GM21619 (cell line): ENCODE results near the gene SCAF8.

Source experiments
- ATAC-seq: cut with Tn5 transposase; IDR thresholded peaks from one replicate; pipeline ENCODE4 v1.9.1; 2021; ENCODE audit not compliant: unreplicated experiment

Gene SCAF8

DNA sequence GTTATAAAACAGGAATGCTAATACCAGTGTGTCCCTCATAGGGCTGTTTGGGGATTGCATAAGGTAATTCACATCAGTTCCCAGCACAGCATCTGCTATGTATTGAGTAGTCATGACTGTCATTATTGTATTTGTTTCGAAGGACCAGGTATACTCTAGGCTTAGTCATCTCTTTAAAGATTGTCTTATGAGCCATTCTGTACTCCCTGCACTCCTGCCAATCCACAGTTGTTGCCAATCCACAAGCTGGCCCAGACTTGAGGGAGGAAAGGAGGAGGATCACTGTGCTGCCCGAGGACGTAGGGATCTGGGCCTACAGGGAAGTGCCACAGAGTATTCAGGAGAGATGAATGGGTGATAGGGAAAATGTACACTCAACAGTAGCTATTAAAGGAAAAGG, 148.9 kb downstream of the SCAF8 start:
- ATAC-seq, result no peak
